ENCODE results near the gene ARHGAP8.

Gene ARHGAP8

DNA sequence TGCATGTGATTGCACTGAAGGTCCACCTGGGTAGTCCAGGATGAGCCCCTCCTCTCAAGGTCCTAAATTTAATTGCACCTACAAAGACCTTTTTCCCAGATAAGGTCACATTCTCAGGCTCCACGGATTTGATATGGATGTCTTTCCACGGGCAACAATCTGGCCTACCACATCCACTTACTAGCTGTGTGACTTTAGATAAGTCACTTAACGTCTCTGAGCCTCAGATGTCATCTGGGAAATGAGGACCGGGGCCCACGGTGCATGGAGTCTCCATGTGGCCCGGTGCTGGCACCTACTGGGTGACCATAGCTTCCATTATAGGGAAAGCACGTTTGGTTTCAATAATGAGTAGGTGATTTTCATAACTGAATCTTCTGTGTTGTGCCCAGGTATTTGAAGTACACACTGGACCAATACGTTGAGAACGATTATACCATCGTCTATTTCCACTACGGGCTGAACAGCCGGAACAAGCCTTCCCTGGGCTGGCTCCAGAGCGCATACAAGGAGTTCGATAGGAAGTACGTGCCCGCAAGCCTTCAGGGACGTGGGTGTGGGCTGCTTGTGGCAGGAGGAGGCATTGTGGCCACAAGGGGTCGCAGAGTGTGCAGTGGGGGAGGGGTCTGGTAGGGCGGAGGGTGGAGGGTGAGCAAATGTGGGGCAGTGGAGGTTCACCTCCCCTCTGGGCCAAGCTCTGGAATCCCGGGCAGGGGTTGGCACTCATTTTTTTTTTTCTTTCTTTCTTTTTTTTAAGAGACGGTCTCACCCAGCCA lies 55.7 kb downstream of the ARHGAP8 start:
- no peak for DNase-seq (ENCODE audit: low read depth)
- H3K4me3 ChIP-seq (ENCODE audit: low read length), result no peak overlapping the region
- TF ChIP-seq, protein P1, sequence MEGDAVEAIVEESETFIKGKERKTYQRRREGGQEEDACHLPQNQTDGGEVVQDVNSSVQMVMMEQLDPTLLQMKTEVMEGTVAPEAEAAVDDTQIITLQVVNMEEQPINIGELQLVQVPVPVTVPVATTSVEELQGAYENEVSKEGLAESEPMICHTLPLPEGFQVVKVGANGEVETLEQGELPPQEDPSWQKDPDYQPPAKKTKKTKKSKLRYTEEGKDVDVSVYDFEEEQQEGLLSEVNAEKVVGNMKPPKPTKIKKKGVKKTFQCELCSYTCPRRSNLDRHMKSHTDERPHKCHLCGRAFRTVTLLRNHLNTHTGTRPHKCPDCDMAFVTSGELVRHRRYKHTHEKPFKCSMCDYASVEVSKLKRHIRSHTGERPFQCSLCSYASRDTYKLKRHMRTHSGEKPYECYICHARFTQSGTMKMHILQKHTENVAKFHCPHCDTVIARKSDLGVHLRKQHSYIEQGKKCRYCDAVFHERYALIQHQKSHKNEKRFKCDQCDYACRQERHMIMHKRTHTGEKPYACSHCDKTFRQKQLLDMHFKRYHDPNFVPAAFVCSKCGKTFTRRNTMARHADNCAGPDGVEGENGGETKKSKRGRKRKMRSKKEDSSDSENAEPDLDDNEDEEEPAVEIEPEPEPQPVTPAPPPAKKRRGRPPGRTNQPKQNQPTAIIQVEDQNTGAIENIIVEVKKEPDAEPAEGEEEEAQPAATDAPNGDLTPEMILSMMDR (IDR thresholded peaks at IDR 0.05; ENCODE audit: insufficient read depth, low read depth, low read length, missing control alignments), result peak; percentile 21

DNA sequence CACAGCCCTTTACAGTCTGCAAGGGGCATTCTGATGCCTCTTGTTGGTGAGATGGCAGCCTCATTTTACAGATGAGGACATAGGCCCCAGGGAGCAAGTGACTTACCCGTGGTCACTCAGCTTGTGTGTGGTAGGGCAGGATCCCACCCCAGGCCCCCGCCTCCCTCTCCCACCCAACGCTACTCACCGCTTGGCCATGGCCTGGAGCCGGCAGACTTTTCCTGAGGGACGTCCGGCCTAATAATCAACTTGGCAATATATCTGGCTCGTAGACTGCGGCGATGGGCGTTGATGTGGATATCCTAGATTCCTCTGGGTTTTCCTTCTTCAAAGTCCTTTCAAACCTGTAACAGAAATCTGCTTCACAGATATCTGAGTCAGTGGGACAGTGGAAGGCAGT lies 57.1 kb downstream of the ARHGAP8 start:
- TF ChIP-seq, protein P1 (IDR thresholded peaks at IDR 0.05; ENCODE audit: insufficient read depth, low read depth, low read length, missing control alignments), result no peak
- H3K4me3 ChIP-seq (ENCODE audit: low read length), result no peak overlapping the region
- DNase-seq (ENCODE audit: low read depth), result no peak

DNA sequence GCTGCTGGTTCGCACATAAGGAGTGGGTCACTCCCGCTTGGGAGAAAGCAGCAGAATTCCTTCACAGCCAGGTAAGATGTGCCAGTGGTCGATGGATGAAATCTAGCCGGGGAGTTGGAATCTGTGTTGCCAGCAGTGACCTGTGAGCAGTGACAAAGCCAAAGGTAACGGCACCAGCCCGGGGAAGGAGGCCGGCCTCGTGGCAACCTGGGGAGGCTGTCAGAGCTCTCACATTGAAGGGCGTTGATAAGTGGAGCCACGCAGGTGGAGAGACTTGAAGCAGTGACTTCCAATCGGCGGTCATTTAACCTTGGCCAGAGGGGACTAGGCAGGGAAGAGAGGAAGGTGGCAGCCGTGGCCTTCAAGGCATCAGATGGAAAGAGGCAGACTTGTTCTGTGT lies 58.8 kb downstream of the ARHGAP8 start:
- TF ChIP-seq, protein P1 (IDR thresholded peaks at IDR 0.05; ENCODE audit: insufficient read depth, low read depth, low read length, missing control alignments), result no peak
- no peak overlapping the region for H3K4me3 ChIP-seq (ENCODE audit: low read length)
- DNase-seq (ENCODE audit: low read depth), result no peak

DNA sequence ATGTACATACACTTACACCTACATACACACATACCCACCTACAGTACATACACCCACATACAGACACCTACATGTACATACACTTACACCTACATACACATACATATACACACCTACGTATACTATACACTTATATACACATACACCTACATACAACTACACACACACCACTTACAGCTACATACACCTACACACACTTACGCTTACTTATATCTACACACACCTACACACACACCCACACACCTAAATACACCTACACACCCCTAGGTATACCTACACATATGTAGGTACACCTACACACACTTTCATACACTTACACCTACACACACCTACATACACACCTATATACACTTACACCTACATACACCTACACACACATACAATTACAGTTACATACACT lies 61.0 kb downstream of the ARHGAP8 start:
- TF ChIP-seq, protein P1 (IDR thresholded peaks at IDR 0.05; ENCODE audit: insufficient read depth, low read depth, low read length, missing control alignments), result no peak
- H3K4me3 ChIP-seq (ENCODE audit: low read length), result no peak overlapping the region
- no peak for DNase-seq (ENCODE audit: low read depth)

DNA sequence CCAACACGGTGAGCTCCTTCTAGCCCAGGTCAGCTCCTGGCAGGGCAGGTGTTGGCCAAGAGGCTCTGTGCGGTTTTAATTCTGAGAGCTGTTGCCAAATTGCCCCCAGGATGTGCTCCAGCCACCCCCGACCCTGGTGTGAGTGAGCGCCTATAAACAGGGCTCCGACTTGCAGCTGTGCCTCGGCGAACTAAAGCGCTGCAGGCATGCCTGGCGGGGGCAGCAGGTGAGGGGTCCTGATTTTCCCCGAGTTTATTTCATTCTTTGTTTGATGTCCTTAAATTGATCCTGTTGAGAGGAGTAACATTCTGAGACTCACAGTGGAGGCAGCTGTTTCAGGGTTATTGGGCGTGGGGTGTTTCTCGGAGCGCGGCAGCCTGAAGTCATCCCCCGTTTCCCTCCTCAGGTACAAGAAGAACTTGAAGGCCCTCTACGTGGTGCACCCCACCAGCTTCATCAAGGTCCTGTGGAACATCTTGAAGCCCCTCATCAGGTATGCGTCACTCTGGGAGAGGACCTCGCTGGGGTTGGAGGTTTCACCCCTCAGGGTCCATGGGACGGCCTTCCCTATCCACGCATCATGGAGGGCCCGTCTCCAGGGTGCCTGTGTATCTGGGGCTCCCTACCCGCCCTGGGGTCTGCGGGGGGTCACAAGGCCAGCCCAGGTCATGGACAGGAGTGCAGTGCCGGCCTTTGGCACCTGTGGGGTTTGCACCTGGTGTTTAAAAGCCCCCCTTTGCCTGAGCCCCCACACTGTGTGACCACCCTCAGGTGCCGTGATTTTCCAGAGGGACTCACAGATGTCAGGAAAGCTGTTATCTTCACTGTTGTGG lies 62.1 kb downstream of the ARHGAP8 start:
- H3K4me3 ChIP-seq (ENCODE audit: low read length), result no peak overlapping the region
- no peak for DNase-seq (ENCODE audit: low read depth)
- TF ChIP-seq, protein P1 (IDR thresholded peaks at IDR 0.05; ENCODE audit: insufficient read depth, low read depth, low read length, missing control alignments), result no peak

DNA sequence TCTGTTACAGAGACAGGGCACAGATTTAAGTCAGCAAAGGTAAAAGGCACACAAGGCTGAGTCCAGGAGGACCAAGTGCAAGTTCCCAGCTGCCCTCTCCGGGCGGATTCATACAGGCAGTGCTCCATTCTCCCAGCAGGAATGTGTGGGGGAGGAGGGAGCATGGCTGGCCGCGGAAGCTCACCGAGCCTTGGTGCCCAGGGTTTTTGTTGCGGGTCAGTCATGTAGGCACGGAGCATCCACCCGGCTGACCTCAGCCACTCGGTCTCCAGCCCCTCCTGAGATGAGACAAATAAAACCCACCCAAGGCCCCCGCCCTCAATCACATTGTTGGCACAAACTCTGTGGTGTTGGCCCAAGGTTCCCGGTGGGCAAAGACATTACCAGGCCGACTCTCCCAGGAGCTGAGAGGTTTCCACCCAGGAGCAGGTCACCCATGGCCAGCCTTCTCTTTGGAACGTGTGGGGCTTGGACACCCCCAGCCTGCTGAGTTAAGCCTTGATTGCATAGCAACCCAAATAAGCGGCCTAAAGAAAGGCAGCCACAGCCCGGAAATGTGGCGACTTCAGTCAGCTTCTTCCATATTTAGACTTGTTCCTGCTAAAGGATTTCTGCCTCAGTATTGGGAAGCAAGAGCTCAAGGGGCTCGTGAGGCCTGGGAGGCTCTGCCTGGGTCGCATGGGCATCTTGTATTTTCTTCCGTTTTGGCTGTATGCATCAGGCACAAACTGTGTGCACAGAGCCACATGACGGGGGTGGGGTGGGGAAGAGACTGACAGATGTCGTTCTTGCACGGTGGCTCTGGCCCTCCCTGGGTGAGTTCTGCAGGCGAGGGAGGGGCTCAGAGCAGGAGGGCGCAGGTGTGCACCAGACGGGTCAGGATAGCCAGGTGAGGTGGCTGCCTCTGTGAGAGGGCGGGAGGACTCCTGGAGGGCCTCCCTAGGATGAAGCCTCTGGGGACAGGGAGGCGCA lies 63.0 kb downstream of the ARHGAP8 start:
- TF ChIP-seq, protein P1 (IDR thresholded peaks at IDR 0.05; ENCODE audit: insufficient read depth, low read depth, low read length, missing control alignments), result no peak
- no peak overlapping the region for H3K4me3 ChIP-seq (ENCODE audit: low read length)
- no peak for DNase-seq (ENCODE audit: low read depth)
